Left renal pelvis (tissue), 4 donors: Measurements from ENCODE around the gene TSPAN5. TPM values are rescaled to one million over a fixed set of nuclear protein-coding genes. Genes with fewer than 3 reads are reported as not detected.

ENCODE experiments used
- DNase-seq, 4 donors: peaks; one replicate each; pipeline ENCODE4 v3.0.0-alpha.2; 2013; ENCODE audit warnings: low read depth in 4 of 4, low spot score in 3 of 4
- polyA plus RNA-seq, 4 donors: library from polyadenylated mRNA; unstranded; fragments of 120-200 nt; gene quantifications; one replicate each; pipeline ENCODE4 v1.2.1, GENCODE V29; 2013; ENCODE audit not compliant: insufficient read length in 4 of 4

Gene TSPAN5
- polyA plus RNA-seq, 4 donors: 12.9 to 30.9 (median 25.5) TPM

DNA sequence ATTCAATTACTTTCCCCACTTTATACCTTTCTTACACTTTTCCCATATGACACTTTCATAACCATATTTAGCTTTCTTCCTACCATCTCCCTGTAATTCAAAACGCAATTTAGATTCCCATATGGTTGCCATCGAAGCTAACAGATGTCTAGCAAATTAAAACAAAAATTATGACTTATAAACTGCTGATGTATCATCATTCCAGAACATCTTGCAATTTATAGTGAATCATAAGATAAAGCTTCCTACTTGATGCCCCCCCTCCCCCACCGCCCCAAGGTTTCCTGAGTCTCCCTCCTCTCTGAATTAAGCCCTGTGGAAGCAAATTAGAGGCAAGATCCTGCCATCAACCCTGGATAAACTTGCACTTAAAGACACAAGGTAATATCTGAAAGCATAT is 5.4 kb downstream of the TSPAN5 start:
- DNase-seq: no peak

- DNase-seq: no peak
These were observed 9.8 kb downstream of the TSPAN5 start for GRCh38 chr4:98648602-98649001.

DNA sequence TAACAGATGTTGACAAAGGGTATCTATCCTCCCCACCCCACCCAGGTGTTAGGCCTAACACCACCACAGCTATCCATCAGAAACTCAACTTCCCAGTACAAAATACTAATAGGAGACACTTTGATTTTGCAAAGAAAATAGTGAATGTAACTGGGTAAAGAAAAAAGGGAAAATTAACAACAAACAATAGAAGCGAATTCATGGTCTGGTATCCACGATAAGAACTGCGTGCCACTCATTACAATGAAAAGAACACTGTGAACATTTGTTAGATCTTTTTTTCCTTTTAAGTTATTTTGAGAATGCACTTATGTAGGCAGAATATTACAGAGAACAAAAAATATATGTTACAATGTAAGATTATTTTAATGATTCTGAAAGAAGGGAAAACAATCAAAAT is 12.0 kb downstream of the TSPAN5 start:
- no peak for DNase-seq

DNA sequence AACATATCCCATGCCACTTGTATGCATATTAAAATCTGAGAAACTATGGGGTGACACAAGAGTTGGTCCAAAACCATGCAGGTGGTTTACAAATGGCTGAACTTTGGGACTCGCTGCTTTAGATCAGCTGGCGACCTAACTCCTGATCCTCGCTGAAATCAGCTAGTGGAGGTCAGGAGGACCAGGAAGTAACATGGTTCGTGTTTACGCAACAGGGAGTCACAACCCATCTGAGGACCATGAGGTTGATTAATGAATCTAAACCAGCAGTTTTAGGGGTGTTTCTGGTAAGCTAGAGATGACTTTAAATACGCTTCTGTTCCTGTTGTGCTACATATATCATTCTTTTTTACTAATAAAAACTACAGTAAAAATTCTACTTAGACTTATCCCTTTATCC is 12.9 kb downstream of the TSPAN5 start:
- DNase-seq: no peak

GRCh38 chr4:98643755-98644154 is 14.7 kb downstream of the TSPAN5 start:
- DNase-seq: no peak

DNA sequence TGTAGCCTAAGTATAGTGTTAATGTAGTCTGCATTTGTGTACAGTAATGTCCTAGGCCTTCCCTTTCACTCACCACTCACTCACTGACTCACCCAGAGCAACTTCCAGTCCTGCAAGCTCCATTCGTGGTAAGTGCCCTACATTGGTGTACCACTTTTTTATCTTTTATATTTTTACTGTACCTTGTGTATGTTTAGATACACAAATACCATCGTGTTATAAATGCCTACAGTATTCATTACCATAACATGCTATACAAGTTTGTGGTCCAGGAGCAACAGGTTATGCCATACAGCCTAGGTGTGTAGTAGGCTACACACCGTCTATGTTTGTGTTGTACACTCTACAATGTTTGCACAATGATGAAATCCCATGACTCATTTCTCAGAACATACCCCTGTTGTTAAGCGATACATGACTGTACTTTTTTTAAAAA is 15.4 kb downstream of the TSPAN5 start:
- no peak for DNase-seq

- no peak for DNase-seq
These were observed 16.3 kb downstream of the TSPAN5 start for GRCh38 chr4:98641906-98642668.

- no peak for DNase-seq
These were observed 17.0 kb downstream of the TSPAN5 start for GRCh38 chr4:98641376-98641775.

- DNase-seq: no peak
These were observed 18.9 kb downstream of the TSPAN5 start for GRCh38 chr4:98639523-98639922.

DNA sequence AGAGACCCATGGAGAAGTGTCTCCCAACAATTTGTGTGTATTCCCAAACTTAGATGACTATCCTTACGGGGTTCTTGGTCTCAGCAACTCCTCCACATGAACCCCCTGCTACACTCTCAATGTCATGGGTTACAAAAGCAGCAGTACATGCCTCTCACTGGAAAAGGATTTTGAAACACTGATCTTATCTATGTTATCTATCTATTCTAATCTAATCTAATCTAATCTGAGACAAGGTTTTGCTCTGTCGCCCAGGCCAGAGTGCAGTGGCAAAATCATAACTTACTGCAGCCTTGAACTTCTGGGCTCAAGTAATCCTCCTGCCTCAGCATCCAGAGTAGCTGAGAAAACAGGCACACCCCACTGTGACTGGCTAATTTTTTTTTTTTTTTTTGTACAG is 19.3 kb downstream of the TSPAN5 start:
- DNase-seq: no peak

DNA sequence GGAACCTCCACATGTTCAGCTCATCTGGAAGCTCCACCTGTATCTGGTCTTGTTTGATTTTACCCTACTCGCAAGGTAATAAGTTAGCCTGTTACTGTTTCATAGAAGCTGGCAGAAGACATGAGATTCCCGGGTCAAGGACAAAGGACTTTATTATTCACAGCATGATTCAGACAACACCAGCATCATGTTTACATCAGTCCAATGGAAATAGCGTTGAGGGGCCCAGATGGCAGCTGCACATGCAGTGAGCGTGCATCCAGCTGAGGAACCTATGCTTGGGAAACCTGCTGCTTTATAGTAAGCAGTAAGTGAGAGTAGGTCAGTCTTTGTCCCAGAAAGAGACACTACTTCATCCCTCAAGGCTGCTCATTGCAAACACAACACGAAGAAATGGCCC is 19.8 kb downstream of the TSPAN5 start:
- DNase-seq: no peak

- no peak for DNase-seq
These were observed 24.4 kb downstream of the TSPAN5 start for GRCh38 chr4:98634061-98634460.

DNA sequence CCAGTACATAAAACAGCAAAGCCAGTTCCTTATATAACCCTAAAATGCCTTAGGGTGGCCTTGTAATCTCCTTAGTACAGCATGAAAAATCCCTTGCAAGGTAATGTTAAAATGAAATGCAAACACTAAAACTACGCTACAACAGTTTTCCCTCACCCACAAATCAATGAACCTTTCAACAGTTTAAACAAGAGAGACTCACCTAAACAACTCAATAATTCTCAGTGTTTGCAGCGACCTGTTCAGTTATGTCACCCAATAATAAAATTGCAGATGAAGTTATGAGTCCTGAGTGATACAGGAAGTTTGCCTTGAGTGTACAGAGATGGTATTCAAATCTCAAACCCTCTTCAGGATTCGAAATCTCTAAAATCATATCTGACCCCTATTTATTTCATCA is 25.3 kb downstream of the TSPAN5 start:
- DNase-seq: no peak

GRCh38 chr4:98632258-98632657 is 26.2 kb downstream of the TSPAN5 start:
- DNase-seq: no peak

GRCh38 chr4:98631506-98631905 is 26.9 kb downstream of the TSPAN5 start:
- DNase-seq: no peak

DNA sequence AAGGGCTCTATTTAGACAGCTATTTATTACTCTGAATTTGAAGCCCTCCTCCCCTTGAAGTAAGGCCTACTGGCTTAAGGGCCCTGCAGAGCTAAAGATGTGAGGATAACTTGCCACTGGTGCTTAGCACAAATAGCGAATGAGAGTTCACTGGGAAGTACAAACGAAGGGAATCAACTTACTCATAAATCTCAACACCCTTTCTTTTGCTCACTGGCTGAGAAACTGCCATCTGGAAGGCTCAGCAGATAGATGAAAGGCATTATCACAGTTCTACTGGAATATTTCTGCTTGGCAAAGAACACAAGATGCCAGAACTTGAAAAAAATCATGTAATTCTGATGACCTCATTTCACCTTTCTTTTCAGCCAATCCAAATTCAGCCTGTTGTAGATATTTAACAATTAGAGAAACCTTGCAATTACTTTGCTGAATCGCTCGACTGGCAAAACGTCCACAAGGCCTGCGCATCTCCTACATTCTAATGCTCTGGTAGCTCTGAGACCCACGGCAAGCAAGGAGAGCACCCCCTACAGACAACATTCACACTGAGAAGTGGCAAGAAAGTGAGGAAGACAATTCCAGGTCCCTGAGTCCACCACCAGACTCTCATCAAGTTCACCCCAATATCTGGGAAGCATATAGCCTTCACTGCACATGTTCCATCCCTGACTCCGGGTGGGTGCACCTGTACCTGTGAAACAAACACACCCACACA is 27.5 kb downstream of the TSPAN5 start:
- no peak for DNase-seq

DNA sequence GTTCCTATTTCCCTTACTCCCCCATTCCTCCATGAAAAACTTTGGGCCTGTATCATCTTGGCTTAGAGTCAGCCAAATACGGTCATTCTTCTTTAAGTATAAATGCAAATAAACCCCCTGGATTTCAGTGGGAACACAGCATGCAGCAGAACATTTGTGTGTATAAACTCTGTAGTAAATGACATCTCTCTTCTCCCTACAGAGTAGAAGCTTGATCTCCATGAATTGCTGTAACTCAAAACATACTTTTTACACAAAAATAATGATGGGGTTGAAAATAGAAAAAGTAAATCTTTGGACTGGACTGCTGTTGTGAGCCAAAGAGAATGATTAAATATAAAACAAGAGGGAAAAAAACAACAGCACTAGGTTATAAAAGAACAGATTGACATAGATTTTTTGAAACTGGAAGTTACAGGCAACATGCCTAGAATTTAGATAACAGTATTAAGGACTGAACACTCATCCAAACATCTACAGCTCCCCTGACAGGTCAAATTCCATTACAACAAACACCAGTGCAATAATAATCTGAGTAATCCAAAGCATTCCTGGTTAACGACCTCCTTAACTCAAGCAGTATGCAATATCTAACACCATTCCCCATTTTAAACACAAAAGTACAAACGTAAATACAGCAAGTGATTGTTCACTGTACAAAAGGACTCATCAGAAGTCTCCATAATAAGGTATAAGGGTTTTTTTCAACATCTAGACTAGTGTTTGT is 30.7 kb downstream of the TSPAN5 start:
- DNase-seq: no peak

- no peak for DNase-seq
These were observed 32.1 kb downstream of the TSPAN5 start for GRCh38 chr4:98626350-98626749.

GRCh38 chr4:98625920-98626319 is 32.5 kb downstream of the TSPAN5 start:
- no peak for DNase-seq

DNA sequence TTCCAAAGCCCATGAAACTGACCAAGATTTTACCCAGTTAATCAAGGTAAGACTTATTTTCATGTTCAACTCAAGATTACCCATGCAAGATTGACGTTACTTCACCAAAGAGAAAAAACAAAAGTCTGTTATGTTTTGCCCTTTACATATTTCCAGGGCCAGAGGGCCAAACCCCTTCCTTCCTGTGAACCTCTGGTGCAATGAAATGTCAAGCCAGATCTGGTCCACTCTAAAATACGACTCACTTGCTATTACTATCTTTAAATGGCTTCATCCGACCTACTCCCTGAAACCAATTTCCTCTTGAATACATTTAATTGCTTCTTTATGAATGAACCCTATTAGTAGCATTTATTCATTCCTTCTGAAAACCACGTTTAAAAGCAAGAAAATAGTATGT is 33.0 kb downstream of the TSPAN5 start:
- no peak for DNase-seq

DNA sequence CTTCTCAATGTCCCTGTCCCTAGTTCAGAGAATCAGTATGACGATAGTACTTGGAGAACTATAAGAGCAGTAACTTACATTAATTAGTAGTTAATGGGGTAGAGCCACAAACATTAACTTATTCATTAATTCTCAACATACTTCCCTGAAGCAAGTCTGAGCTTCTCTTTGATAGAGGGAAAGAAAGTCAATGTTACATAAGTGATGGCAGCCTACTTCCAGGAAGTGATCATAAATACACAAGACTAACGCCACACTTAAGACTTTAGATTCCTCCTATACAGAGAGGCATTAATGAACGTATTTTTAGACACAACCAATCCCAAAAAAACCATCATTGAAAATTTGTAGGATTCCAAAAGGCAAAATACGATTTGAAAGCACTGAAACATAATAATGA is 33.8 kb downstream of the TSPAN5 start:
- no peak for DNase-seq

- no peak for DNase-seq
These were observed 34.3 kb downstream of the TSPAN5 start for GRCh38 chr4:98624144-98624543.
